Measurements from ENCODE around the gene PLEKHG4.

PLEKHG4 gene

GRCh38 chr16:67264277-67264676 lies 15.1 kb upstream of the PLEKHG4 start:
- DNase-seq = no peak

DNA sequence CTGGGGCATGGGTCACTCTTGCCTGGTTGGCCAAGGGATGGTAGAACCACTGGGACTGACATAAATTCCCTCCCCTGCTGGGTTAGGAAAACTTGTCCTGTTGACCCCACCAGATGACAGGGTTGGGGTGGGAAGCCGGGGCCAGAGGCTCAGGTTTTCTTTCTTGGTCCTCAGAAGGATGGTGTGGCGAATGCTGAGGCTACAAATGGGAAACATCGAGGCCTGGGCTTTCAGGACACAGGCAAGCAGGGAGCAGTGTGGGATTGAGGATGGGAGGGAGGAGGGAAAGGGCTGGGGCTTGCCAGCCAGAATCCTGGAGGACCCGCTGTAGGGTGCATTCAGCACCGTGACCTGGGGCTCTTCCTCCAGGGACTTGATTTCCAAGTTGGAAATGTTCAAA lies 14.5 kb upstream of the PLEKHG4 start:
- DNase-seq = no peak

- no peak for DNase-seq
These were observed 13.5 kb upstream of the PLEKHG4 start for GRCh38 chr16:67265834-67266233.

- DNase-seq = no peak
These were observed 11.2 kb upstream of the PLEKHG4 start for GRCh38 chr16:67268136-67268579.

GRCh38 chr16:67269766-67270165 lies 9.6 kb upstream of the PLEKHG4 start:
- DNase-seq = no peak

DNA sequence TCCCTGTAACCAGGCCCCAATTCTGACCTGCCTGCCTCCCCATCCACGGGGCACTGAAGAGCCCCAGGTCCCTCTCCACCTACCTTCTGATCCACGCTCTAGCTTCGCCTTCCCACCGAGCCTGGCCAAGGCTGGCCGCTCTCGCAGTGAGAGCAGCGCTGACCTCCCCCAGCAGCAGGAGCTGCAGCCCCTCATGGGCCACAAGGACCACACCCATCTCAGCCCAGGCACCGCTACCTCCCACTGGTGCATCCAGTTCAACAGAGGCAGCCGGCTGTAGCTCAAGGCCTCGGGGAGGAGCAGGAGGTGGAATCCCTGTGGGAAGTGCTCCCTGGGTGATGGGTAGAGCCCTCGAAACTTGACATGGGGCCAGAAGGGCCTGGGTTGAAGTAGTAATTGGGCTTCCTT lies 8.4 kb upstream of the PLEKHG4 start:
- no peak for DNase-seq

DNA sequence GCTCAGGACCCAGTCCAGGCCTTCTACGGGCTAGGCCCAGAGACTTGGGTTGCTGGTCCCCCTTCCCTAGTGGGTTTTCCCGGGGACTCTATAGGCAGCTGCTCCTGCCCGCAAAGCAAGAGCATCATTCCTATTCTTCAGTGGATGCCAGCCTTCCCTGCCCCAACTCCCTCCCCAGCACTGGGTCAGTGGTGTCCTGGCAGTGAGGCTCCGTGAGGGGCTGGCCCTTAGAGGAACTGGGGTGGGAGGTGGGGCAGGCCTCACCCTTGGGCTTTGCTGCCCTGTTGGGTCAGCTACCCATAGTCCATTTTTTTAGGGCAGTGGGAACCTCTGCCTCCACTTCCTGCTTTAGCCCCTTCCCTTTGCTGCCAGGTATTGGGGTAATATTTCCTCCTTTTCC lies 7.9 kb upstream of the PLEKHG4 start:
- no peak for DNase-seq

DNA sequence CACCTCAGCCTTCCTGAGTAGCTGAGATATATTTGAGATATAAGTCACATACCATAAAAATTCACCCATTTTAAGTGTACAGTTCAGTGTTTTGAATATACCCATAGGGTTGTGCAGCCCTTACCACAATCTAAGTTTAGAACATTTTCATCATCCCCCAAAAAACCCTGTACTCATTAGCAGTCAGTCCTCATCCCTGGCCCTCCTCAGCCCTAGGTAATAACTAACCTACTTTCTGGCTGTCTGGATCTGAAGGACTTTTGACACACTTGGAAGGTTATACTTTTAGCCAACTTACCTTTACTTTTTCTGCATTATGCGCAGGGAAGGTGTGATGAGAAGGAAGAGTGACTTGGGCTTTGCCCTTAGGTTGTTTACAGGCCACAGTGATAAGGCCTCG lies 4.0 kb upstream of the PLEKHG4 start:
- no peak for DNase-seq

DNA sequence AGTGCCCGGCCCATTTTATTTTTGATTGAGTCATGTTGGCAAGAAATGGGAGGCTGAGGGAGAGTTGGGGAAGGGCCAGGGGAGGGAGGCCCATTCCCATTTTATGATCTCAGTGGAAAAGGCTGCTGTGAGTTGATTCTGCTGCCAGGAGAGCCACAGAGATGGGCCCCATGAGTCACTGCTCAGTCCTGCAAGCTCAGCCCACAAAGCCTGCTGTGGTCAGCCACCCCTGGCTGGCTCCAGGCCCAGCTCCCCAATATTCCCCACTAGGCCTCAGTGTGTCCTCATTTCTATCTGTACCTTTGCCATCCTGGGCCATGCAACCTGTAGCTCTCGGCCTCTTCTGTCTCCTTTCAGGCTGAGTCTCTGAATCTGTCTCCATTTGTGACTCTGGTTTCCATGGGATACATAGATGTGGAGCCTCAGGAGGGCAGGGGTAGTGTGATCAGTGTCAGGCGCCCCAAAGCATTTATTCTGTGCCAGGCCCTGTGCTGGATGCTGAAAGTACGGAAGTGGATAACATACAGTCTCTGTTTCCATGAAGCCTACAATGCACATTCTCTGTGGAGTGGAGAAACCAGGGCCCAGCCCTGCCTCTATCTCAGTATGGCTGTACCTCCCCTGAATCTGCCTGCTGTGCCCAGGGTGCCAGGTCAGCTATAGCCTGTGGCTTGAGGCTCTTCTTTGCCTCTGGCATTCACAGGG lies 1.9 kb upstream of the PLEKHG4 start:
- no peak for DNase-seq

GRCh38 chr16:67277999-67278772 lies 1.1 kb upstream of the PLEKHG4 start:
- no peak for DNase-seq

- no peak for DNase-seq
These were observed 498 bp upstream of the PLEKHG4 start for GRCh38 chr16:67278773-67279295.

DNA sequence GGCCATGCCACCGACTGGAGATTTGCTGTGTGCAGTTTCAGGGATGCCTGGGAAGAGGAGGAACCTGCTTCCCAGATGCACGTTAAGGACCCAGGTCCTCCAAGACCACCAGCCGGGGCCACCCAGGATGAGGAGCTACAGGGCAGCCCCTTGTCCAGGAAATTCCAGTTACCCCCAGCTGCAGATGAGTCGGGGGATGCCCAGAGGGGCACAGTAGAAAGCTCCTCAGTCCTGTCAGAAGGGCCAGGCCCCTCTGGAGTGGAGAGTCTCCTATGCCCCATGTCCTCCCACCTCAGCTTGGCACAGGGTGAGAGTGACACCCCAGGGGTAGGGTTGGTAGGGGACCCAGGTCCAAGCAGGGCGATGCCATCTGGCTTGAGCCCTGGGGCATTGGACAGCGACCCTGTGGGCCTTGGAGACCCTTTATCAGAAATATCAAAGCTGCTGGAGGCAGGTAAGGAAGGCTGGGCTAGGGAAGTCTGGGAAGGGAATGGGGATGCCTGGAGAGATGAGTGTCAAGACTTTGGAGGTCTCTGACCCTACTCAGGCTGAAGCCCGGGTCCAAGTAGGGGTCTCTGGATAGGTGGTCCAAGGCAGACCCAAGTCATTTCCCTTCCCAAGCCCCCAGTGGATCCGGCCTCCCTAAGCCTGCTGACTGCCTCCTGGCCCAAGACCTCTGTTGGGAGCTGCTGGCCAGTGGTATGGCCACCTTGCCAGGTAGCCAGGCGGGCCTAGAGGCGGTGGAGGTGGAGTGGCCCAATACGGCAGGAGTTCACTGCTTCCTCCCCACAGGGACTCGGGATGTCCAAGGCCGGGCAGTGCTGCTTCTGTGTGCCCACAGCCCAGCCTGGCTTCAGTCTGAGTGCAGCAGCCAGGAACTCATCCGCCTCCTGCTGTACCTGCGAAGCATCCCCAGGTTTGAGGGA lies 1.0 kb downstream of the PLEKHG4 start:
- DNase-seq = no peak

- no peak for DNase-seq
These were observed 2.5 kb downstream of the PLEKHG4 start for GRCh38 chr16:67281536-67282446.

DNA sequence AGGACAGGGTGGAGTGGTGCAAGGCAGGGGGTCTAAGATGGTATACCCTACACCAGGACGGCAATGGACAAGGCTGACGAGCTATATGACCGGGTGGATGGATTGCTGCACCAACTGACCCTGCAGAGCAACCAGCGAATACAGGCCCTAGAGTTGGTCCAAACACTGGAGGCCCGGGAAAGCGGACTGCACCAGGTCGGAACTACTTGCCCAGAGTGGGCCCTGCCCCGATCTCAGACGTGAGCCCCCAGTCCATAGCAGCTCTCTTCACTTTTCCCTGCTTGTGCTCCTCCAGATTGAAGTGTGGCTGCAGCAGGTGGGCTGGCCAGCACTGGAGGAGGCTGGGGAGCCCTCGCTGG lies 3.1 kb downstream of the PLEKHG4 start:
- DNase-seq = no peak

GRCh38 chr16:67283039-67283825 lies 3.9 kb downstream of the PLEKHG4 start:
- DNase-seq = no peak

GRCh38 chr16:67283826-67284555 lies 4.7 kb downstream of the PLEKHG4 start:
- no peak for DNase-seq

DNA sequence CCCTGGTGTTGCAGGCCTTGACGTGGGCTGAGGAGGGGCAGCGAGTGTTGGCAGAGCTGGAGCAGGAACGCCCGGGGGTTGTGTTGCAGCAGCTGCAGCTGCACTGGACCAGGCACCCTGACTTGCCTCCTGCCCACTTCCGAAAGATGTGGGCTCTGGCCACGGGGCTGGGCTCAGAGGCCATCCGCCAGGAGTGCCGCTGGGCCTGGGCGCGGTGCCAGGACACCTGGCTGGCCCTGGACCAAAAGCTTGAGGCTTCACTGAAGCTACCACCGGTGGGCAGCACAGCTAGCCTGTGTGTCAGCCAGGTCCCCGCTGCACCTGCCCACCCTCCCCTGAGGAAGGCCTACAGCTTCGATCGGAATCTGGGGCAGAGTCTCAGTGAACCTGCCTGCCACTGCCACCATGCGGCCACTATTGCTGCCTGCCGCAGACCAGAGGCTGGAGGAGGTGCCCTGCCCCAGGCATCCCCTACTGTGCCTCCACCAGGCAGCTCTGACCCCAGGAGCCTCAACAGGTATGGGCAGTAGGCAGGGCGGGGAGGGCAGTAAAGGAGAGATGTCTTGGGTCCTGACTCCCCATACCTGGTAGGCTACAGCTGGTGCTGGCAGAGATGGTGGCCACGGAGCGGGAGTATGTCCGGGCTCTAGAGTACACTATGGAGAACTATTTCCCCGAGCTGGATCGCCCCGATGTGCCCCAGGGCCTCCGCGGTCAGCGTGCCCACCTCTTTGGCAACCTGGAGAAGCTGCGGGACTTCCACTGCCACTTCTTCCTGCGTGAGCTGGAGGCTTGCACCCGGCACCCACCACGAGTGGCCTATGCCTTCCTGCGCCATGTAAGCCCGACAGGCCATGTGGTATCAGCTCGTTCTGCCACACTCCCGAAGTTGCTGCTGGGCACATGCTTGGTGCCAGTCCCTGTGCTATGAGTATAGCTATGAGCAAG lies 5.6 kb downstream of the PLEKHG4 start:
- DNase-seq = peak; percentile 67

GRCh38 chr16:67286441-67287235 lies 7.3 kb downstream of the PLEKHG4 start:
- DNase-seq = no peak
